K562 (cell line): ENCODE data around the gene PLP2. TPM values are rescaled to one million over a fixed set of nuclear protein-coding genes. Genes with fewer than 3 reads are reported as not detected.

Experiments used
- HNRNPUL1 ChIP-seq: fragments of 200-400 bp; formaldehyde crosslinking; IDR thresholded peaks from 2 replicates; pipeline ENCODE4 v1.6.1; 2017; ENCODE audit warnings: low read length
- MAFK ChIP-seq: IDR thresholded peaks from 2 replicates; pipeline ENCODE4 v1.6.1; 2011; ENCODE audit warnings: low read length, improper control_type of control experiment
- MCM3 ChIP-seq: fragments of 450-650 bp; IDR thresholded peaks from 2 replicates; pipeline ENCODE4 v1.6.1; 2016
- MCM5 ChIP-seq: fragments of 450-650 bp; IDR thresholded peaks from 2 replicates; pipeline ENCODE4 v1.6.1; 2016; ENCODE audit warnings: low read depth
- MIER1 ChIP-seq: fragments of 450-650 bp; IDR thresholded peaks from 2 replicates; pipeline ENCODE4 v1.6.1; 2016; ENCODE audit warnings: antibody characterized with exemption, mild to moderate bottlenecking, low read depth
- NEUROD1 ChIP-seq: fragments of 150-350 bp; IDR thresholded peaks from 2 replicates; pipeline ENCODE4 v1.6.1; 2014; ENCODE audit warnings: borderline replicate concordance, low read length, low read depth; ENCODE audit not compliant: partially characterized antibody
- NRF1 ChIP-seq, 2 experiments: fragments of 450-650 bp; IDR thresholded peaks in 1 of 2; conservative IDR thresholded peaks in 1 of 2; 2 replicates each; pipeline ENCODE4 v1.6.1; 2014; ENCODE audit warnings: mild to moderate bottlenecking in 2 of 2
- RBBP5 ChIP-seq: fragments of 200-600 bp; sonication (generic); IDR thresholded peaks from 2 replicates; pipeline ENCODE4 v1.6.1; 2012; ENCODE audit warnings: borderline replicate concordance, mild to moderate bottlenecking, low read length, control low read depth, inconsistent platforms; ENCODE audit not compliant: insufficient read depth, poor library complexity, severe bottlenecking
- TBP ChIP-seq: optimal IDR thresholded peaks from 2 replicates; pipeline ENCODE3; 2011; ENCODE audit warnings: low read depth, low read length, improper control_type of control experiment
- ZNF316 ChIP-seq: fragments of 450-650 bp; IDR thresholded peaks from 2 replicates; pipeline ENCODE4 v1.6.1; 2016
- ZNF695 ChIP-seq: fragments of 450-650 bp; formaldehyde crosslinking; IDR thresholded peaks from 2 replicates; pipeline ENCODE4 v1.4.0; 2020; ENCODE audit warnings: mild to moderate bottlenecking, moderate library complexity
- polyA plus RNA-seq, 8 experiments: library from polyadenylated mRNA; depleted of rRNA in 4 of 8; stranded (reverse) in 5 of 8; unstranded in 3 of 8; fragments of >200 nt; fragmentation: Nextera tagmentation in 2 of 8; fragmentation: Illumina TruSeq in 1 of 8; extraction: Ambion mirVana in 2 of 8; extraction: Trizol in 1 of 8; gene quantifications; 2 replicates each; pipeline versions ENCODE4 v1.2.1 to v1.2.3, GENCODE V29; 2011 to 2014; ENCODE audit warnings: inconsistent platforms in 1 of 8, missing spikeins in 1 of 8
- total RNA-seq, 7 experiments: library from RNA; depleted of rRNA in 6 of 7; stranded (reverse); fragments of >200 nt in 6 of 7; fragmentation: Illumina TruSeq in 2 of 7; extraction: Trizol in 2 of 7; gene quantifications; 2 replicates each; pipeline versions ENCODE4 v1.2.1 to v1.2.3, GENCODE V29; 2011 to 2021; ENCODE audit warnings: low replicate concordance in 1 of 7
- TF ChIP-seq, protein P1 (sequence below): sonication (generic); IDR thresholded peaks from 2 replicates; pipeline ENCODE4 v1.6.1; 2016
- TF ChIP-seq, protein P2 (sequence below): fragments of 450-650 bp; IDR thresholded peaks from 2 replicates; pipeline ENCODE4 v1.6.1; 2016
- TF ChIP-seq, protein P3 (sequence below): sonication (generic); formaldehyde crosslinking; IDR thresholded peaks from 2 replicates; pipeline ENCODE4 v1.8.0; 2023; ENCODE audit warnings: mild to moderate bottlenecking, missing genetic modification reagents
- TF ChIP-seq, protein P4 (sequence below): fragments of 450-650 bp; IDR thresholded peaks from 2 replicates; pipeline ENCODE4 v1.6.1; 2016; ENCODE audit warnings: borderline replicate concordance
- TF ChIP-seq, protein P5 (sequence below), 2 experiments: IDR thresholded peaks in 1 of 2; conservative IDR thresholded peaks in 1 of 2; 2 replicates each; pipeline ENCODE4 v1.6.1; 2016; ENCODE audit warnings: low read depth in 2 of 2, mild to moderate bottlenecking in 1 of 2, missing compliant biosample characterization in 1 of 2, missing genetic modification characterization in 1 of 2, moderate library complexity in 1 of 2
- TF ChIP-seq, protein P6 (sequence below): fragments of 250-450 bp; sonication (Bioruptor Pico); IDR thresholded peaks from 2 replicates; pipeline ENCODE4 v1.8.0; 2021; ENCODE audit warnings: moderate library complexity, mild to moderate bottlenecking, inconsistent platforms

PLP2 gene
- total and polyA plus RNA-seq, 9 of the 15 experiments (the other 6 are each of a cell fraction or from before 2014, with no cell fraction given) = 34.7 to 236 (median 112) TPM

DNA sequence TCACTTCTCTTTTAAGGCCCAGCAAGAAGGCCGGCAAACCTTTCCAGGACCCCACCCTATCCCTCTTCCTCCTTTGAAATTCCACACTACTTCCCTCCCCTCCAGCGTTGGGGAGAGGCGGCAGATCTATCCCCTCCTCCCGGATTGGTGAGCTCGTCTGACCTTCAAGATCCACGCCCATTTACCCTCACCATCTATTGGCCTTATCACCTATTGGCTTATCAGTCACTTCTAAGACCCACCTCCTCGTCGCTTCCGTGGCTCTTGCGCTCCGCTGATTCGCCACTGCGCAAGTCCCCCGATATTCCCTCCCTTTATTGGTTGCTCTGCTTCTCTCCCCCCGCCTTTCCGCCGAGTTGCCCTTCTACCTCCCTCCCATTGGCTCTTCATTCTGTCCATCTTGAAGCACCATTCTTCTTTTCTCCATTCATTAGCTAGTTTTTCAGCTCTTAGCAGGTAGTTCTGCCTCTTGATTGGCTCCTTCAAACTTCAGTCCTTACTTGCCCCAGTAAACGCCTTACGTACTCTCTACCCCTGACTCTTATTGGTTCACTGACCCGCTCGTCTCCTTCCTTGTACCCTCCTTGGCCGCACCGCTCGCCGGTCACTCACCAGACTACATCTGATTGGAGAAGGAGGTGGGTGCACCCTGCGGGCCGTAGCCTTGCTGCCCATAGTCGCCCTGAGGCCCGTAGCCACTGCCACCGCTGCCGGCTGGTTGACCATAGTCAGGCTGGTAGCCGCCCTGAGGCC lies 19.3 kb downstream of the PLP2 start (continued):
- TF ChIP-seq, protein P1, sequence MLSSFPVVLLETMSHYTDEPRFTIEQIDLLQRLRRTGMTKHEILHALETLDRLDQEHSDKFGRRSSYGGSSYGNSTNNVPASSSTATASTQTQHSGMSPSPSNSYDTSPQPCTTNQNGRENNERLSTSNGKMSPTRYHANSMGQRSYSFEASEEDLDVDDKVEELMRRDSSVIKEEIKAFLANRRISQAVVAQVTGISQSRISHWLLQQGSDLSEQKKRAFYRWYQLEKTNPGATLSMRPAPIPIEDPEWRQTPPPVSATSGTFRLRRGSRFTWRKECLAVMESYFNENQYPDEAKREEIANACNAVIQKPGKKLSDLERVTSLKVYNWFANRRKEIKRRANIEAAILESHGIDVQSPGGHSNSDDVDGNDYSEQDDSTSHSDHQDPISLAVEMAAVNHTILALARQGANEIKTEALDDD = no peak
- TF ChIP-seq MCM3 (no peak), MAFK (no peak), NRF1 (conservative IDR thresholded peaks at IDR 0.05 in 1 of 2, IDR thresholded peaks at IDR 0.05 in 1 of 2) (peak; percentile 92 to 94), MIER1 (no peak), ZNF316 (no peak), RBBP5 (no peak), ZNF695 (CRISPR knock-in tag) (no peak), NEUROD1 (peak; percentile 97), MCM5 (no peak), HNRNPUL1 (no peak), TBP (peak; percentile 86)
- TF ChIP-seq, protein P2, sequence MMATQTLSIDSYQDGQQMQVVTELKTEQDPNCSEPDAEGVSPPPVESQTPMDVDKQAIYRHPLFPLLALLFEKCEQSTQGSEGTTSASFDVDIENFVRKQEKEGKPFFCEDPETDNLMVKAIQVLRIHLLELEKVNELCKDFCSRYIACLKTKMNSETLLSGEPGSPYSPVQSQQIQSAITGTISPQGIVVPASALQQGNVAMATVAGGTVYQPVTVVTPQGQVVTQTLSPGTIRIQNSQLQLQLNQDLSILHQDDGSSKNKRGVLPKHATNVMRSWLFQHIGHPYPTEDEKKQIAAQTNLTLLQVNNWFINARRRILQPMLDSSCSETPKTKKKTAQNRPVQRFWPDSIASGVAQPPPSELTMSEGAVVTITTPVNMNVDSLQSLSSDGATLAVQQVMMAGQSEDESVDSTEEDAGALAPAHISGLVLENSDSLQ = peak; percentile 100
- TF ChIP-seq, protein P3, sequence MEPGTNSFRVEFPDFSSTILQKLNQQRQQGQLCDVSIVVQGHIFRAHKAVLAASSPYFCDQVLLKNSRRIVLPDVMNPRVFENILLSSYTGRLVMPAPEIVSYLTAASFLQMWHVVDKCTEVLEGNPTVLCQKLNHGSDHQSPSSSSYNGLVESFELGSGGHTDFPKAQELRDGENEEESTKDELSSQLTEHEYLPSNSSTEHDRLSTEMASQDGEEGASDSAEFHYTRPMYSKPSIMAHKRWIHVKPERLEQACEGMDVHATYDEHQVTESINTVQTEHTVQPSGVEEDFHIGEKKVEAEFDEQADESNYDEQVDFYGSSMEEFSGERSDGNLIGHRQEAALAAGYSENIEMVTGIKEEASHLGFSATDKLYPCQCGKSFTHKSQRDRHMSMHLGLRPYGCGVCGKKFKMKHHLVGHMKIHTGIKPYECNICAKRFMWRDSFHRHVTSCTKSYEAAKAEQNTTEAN (CRISPR knock-in tag) = no peak
- TF ChIP-seq, protein P4, sequence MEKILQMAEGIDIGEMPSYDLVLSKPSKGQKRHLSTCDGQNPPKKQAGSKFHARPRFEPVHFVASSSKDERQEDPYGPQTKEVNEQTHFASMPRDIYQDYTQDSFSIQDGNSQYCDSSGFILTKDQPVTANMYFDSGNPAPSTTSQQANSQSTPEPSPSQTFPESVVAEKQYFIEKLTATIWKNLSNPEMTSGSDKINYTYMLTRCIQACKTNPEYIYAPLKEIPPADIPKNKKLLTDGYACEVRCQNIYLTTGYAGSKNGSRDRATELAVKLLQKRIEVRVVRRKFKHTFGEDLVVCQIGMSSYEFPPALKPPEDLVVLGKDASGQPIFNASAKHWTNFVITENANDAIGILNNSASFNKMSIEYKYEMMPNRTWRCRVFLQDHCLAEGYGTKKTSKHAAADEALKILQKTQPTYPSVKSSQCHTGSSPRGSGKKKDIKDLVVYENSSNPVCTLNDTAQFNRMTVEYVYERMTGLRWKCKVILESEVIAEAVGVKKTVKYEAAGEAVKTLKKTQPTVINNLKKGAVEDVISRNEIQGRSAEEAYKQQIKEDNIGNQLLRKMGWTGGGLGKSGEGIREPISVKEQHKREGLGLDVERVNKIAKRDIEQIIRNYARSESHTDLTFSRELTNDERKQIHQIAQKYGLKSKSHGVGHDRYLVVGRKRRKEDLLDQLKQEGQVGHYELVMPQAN = no peak
- TF ChIP-seq, protein P5, sequence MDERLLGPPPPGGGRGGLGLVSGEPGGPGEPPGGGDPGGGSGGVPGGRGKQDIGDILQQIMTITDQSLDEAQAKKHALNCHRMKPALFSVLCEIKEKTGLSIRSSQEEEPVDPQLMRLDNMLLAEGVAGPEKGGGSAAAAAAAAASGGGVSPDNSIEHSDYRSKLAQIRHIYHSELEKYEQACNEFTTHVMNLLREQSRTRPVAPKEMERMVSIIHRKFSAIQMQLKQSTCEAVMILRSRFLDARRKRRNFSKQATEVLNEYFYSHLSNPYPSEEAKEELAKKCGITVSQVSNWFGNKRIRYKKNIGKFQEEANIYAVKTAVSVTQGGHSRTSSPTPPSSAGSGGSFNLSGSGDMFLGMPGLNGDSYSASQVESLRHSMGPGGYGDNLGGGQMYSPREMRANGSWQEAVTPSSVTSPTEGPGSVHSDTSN (CRISPR knock-in tag; IDR thresholded peaks at IDR 0.05; ENCODE audit: low read depth) = peak; percentile 56
- TF ChIP-seq, protein P5 (tag; conservative IDR thresholded peaks at IDR 0.05; ENCODE audit: low read depth) = peak; percentile 100
- TF ChIP-seq, protein P6, sequence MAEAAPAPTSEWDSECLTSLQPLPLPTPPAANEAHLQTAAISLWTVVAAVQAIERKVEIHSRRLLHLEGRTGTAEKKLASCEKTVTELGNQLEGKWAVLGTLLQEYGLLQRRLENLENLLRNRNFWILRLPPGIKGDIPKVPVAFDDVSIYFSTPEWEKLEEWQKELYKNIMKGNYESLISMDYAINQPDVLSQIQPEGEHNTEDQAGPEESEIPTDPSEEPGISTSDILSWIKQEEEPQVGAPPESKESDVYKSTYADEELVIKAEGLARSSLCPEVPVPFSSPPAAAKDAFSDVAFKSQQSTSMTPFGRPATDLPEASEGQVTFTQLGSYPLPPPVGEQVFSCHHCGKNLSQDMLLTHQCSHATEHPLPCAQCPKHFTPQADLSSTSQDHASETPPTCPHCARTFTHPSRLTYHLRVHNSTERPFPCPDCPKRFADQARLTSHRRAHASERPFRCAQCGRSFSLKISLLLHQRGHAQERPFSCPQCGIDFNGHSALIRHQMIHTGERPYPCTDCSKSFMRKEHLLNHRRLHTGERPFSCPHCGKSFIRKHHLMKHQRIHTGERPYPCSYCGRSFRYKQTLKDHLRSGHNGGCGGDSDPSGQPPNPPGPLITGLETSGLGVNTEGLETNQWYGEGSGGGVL (CRISPR knock-in tag) = no peak
